ENCODE measurements around the gene EMID1.

GRCh38 chr22:29199702-29200400 is 5.8 kb upstream of the EMID1 start:
- TF ChIP-seq ZNF280D (tag by site-specific recombination; IDR thresholded peaks at IDR 0.05) (no peak), ZBTB44 (tag by site-specific recombination; IDR thresholded peaks at IDR 0.05) (no peak)
